ENCODE data around the gene CACNA1I.

- TF ChIP-seq POLR2A (IDR thresholded peaks at IDR 0.05) (no peak), CTCF (IDR thresholded peaks at IDR 0.05) (no peak), EP300 (IDR thresholded peaks at IDR 0.05) (no peak), POLR2AphosphoS5 (IDR thresholded peaks at IDR 0.05) (no peak)
Observed at GRCh38 chr22:39683639-39684038, 113.1 kb downstream of the CACNA1I start.

Measured in sigmoid colon (tissue), 4 donors.